Gastrocnemius medialis (tissue), 4 donors: ENCODE measurements around the gene ATP6V0A1.

Source experiments
- CTCF ChIP-seq, 5 experiments: fragments of 450-650 bp in 3 of 5; fragments of 200-600 bp in 2 of 5; sonication (generic) in 2 of 5; IDR thresholded peaks in 4 of 5; conservative IDR thresholded peaks in 1 of 5; 1 replicate in 4 of 5; 2 replicates in 1 of 5; pipeline ENCODE4 v1.5.1; 2016 to 2019; ENCODE audit warnings: antibody characterized with exemption in 5 of 5, mild to moderate bottlenecking in 3 of 5, moderate library complexity in 3 of 5
- POLR2A ChIP-seq, 2 donors: fragments of 450-650 bp; IDR thresholded peaks; one replicate each; pipeline ENCODE4 v1.6.1; 2017; ENCODE audit warnings: antibody characterized with exemption in 2 of 2, mild to moderate bottlenecking in 2 of 2, moderate library complexity in 2 of 2

GRCh38 chr17:42474276-42474675 is 15.6 kb downstream of the ATP6V0A1 start:
- no peak for TF ChIP-seq CTCF (IDR thresholded peaks at IDR 0.05 in 4 of 5, conservative IDR thresholded peaks at IDR 0.05 in 1 of 5)
- no peak for TF ChIP-seq POLR2A (IDR thresholded peaks at IDR 0.05)
